GM12878 (cell line): ENCODE results near the gene SMARCD3. TPM values are rescaled to one million over a fixed set of nuclear protein-coding genes. Genes with fewer than 3 reads are reported as not detected.
A peak's percentile ranks its signal among the peaks of the same experiment; 100 is the strongest.

ENCODE experiments used
- ATAC-seq: fragments of 200-7000 bp; cut with Tn5 transposase; 3 replicates; pipeline ENCODE4 v1.9.1; 2020; ENCODE audit warnings: mild to moderate bottlenecking, moderate library complexity
- BruUV-seq: library from RNA; stranded (reverse); fragments of 400-500 nt; replicated peaks from 2 replicates; lab custom pipeline; 2021; lab: Mats Ljungman, UMichigan
- CTCF ChIA-PET: fragments of 300-600 bp; sonication (Branson Sonifier 250); formaldehyde crosslinking; extraction: SDS; loops from one replicate; lab custom pipeline; 2021; ENCODE audit warnings: inconsistent platforms; lab: Yijun Ruan, JAX
- POLR2A ChIA-PET: fragments of 350-600 bp; formaldehyde crosslinking; extraction: SDS; loops from one replicate; lab custom pipeline; 2021; ENCODE audit warnings: inconsistent platforms; lab: Charles Lee
- RAD21 ChIA-PET: fragments of 300-600 bp; sonication (Branson Sonifier 250); formaldehyde crosslinking; loops from one replicate; lab custom pipeline; 2023; ENCODE audit warnings: antibody characterized with exemption; ENCODE audit not compliant: unreplicated experiment; lab: Charles Lee
- SMC1A ChIA-PET: fragments of 300-600 bp; sonication (Branson Sonifier 250); formaldehyde crosslinking; loops from one replicate; lab custom pipeline; 2023; ENCODE audit not compliant: unreplicated experiment, uncharacterized antibody; lab: Charles Lee
- DNase-seq: peaks from one replicate; pipeline ENCODE4 v3.0.0-alpha.2; 2011; ENCODE audit warnings: low read depth, low spot score
- FAIRE-seq: peaks from 3 replicates; lab custom pipeline; 2011; peaks lifted over from hg19 to GRCh38; lab: Jason Lieb, UNC
- H2AFZ ChIP-seq: 2 replicates; pipeline ENCODE4 v1.6.0; 2011; ENCODE audit warnings: low read depth, low read length, control low read depth; ENCODE audit not compliant: control insufficient read depth
- H3K27ac ChIP-seq: 2 replicates; pipeline ENCODE4 v1.5.1; 2011; ENCODE audit warnings: control low read depth; ENCODE audit not compliant: control insufficient read depth, insufficient read depth
- H3K27me3 ChIP-seq, 2 experiments: replicated peaks in 1 of 2; 2 replicates each; pipeline versions ENCODE4 v1.6.0 to v1.6.1; 2011; ENCODE audit warnings: low read length in 1 of 2; ENCODE audit not compliant: control insufficient read depth in 2 of 2, insufficient read depth in 2 of 2
- H3K36me3 ChIP-seq, 2 experiments: 2 replicates each; pipeline ENCODE4 v1.5.1; 2011; ENCODE audit warnings: low read length in 1 of 2; ENCODE audit not compliant: control insufficient read depth in 2 of 2, insufficient read depth in 2 of 2
- H3K4me1 ChIP-seq: 2 replicates; pipeline ENCODE4 v1.6.1; 2011; ENCODE audit warnings: mild to moderate bottlenecking, low read length, moderate library complexity, mixed read lengths; ENCODE audit not compliant: control insufficient read depth, insufficient read depth
- H3K4me2 ChIP-seq: 2 replicates; pipeline ENCODE4 v1.6.0; 2011; ENCODE audit warnings: control low read depth; ENCODE audit not compliant: control insufficient read depth, insufficient read depth
- H3K4me3 ChIP-seq: fragments of 200-600 bp; sonication (generic); 2 replicates; pipeline ENCODE4 v1.5.1; 2016
- H3K79me2 ChIP-seq: 2 replicates; pipeline ENCODE4 v1.6.0; 2011; ENCODE audit warnings: low read length; ENCODE audit not compliant: control insufficient read depth, insufficient read depth
- H3K9ac ChIP-seq: 2 replicates; pipeline ENCODE4 v1.8.0; 2011; ENCODE audit warnings: low read length, control low read depth, mixed read lengths; ENCODE audit not compliant: control insufficient read depth, insufficient read depth
- H3K9me3 ChIP-seq: replicated peaks from 3 replicates; pipeline ENCODE4 v1.5.1; 2011; ENCODE audit warnings: mild to moderate bottlenecking, low read length; ENCODE audit not compliant: control insufficient read depth, insufficient read depth
- H4K20me1 ChIP-seq: 2 replicates; pipeline ENCODE4 v1.6.0; 2011; ENCODE audit not compliant: control insufficient read depth, insufficient read depth
- ASH2L ChIP-seq: fragments of 300-600, 200-600 bp; sonication (generic); IDR thresholded peaks from 2 replicates; pipeline ENCODE4 v1.6.1; 2017; ENCODE audit warnings: low read depth, mild to moderate bottlenecking, borderline replicate concordance
- BACH1 ChIP-seq: fragments of 450-650 bp; IDR thresholded peaks from 2 replicates; pipeline ENCODE4 v1.6.1; 2017; ENCODE audit warnings: mild to moderate bottlenecking, borderline replicate concordance
- CBFB ChIP-seq: IDR thresholded peaks from 2 replicates; pipeline ENCODE4 v1.6.1; 2016; ENCODE audit warnings: antibody characterized with exemption, low read depth
- GATAD2B ChIP-seq: fragments of 450-650 bp; conservative IDR thresholded peaks from 2 replicates; pipeline ENCODE4 v1.6.1; 2017; ENCODE audit warnings: low read depth, mild to moderate bottlenecking, moderate library complexity
- HDAC6 ChIP-seq: fragments of 200-600 bp; sonication (generic); IDR thresholded peaks from one replicate; pipeline ENCODE4 v1.8.0; 2017; ENCODE audit warnings: antibody characterized with exemption; ENCODE audit not compliant: unreplicated experiment
- IRF3 ChIP-seq: fragments of 450-650 bp; IDR thresholded peaks from 2 replicates; pipeline ENCODE4 v1.6.1; 2014; ENCODE audit warnings: mild to moderate bottlenecking
- JUNB ChIP-seq: IDR thresholded peaks from 2 replicates; pipeline ENCODE4 v1.6.1; 2016; ENCODE audit warnings: antibody characterized with exemption, mild to moderate bottlenecking
- JUND ChIP-seq: IDR thresholded peaks from 2 replicates; pipeline ENCODE4 v1.6.1; 2012; ENCODE audit warnings: low read depth, mild to moderate bottlenecking, low read length, improper control_type of control experiment, moderate library complexity
- MLLT1 ChIP-seq: fragments of 450-650 bp; IDR thresholded peaks from 2 replicates; pipeline ENCODE4 v1.6.1; 2016; ENCODE audit warnings: mild to moderate bottlenecking
- NFYB ChIP-seq: IDR thresholded peaks from 2 replicates; pipeline ENCODE4 v1.6.1; 2011; ENCODE audit warnings: low read depth, mild to moderate bottlenecking, low read length, improper control_type of control experiment, moderate library complexity; ENCODE audit not compliant: insufficient read depth
- NRF1 ChIP-seq: conservative IDR thresholded peaks from 2 replicates; pipeline ENCODE4 v1.6.1; 2011; ENCODE audit warnings: mild to moderate bottlenecking, low read depth, low read length, improper control_type of control experiment
- POU2F2 ChIP-seq: IDR thresholded peaks from 3 replicates; pipeline ENCODE4 v1.6.1; 2011; ENCODE audit warnings: low read depth, mild to moderate bottlenecking, low read length, borderline replicate concordance
- SIN3A ChIP-seq: IDR thresholded peaks from 2 replicates; pipeline ENCODE4 v1.6.1; 2012; ENCODE audit warnings: low read depth, low read length, improper control_type of control experiment
- ZNF217 ChIP-seq: fragments of 450-650 bp; IDR thresholded peaks from 2 replicates; pipeline ENCODE4 v1.6.1; 2017; ENCODE audit warnings: antibody characterized with exemption, mild to moderate bottlenecking
- ZNF24 ChIP-seq: fragments of 450-650 bp; IDR thresholded peaks from 2 replicates; pipeline ENCODE4 v1.6.1; 2017; ENCODE audit warnings: antibody characterized with exemption, mild to moderate bottlenecking
- ZNF622 ChIP-seq: fragments of 450-650 bp; IDR thresholded peaks from 2 replicates; pipeline ENCODE4 v1.6.1; 2017; ENCODE audit warnings: mild to moderate bottlenecking, inconsistent platforms
- WGBS: methylation state at CpG from one replicate; pipeline ENCODE4 v1.1.6; 2016; ENCODE audit warnings: low lambda C conversion rate; ENCODE audit not compliant: insufficient replicate concordance, insufficient coverage; ENCODE audit errors: missing lambda C conversion rate; 5-methylcytosine and 5-hydroxymethylcytosine counted together
- in situ Hi-C: fragments of 300-500 bp; cut with MboI; formaldehyde crosslinking; loops from 9 replicates; pipeline ENCODE4 v1.14.3; 2018; ENCODE audit warnings: mixed read lengths
- intact Hi-C: fragments of 100-400 bp; cut with micrococcal nuclease; formaldehyde crosslinking; loops from one replicate; pipeline ENCODE4 v1.14.2; 2022; ENCODE audit not compliant: unreplicated experiment
- polyA plus RNA-seq, 11 experiments: library from polyadenylated mRNA; depleted of rRNA in 4 of 11; unstranded in 6 of 11; stranded (reverse) in 5 of 11; fragments of >200 nt; fragmentation: Nextera tagmentation in 4 of 11; fragmentation: Illumina TruSeq in 1 of 11; extraction: Ambion mirVana in 4 of 11; extraction: Trizol in 1 of 11; gene quantifications; 1 replicate in 1 of 11; 2 replicates in 10 of 11; pipeline versions ENCODE4 v1.2.1 to v1.2.3, GENCODE V29; 2011 to 2016; ENCODE audit warnings: inconsistent platforms in 2 of 11, missing spikeins in 2 of 11, low read depth in 1 of 11
- total RNA-seq, 4 experiments: library from RNA; depleted of rRNA in 3 of 4; stranded (reverse); fragments of >200 nt in 3 of 4; fragmentation: Illumina TruSeq in 1 of 4; extraction: Trizol in 1 of 4; gene quantifications; 2 replicates each; pipeline versions ENCODE4 v1.2.1 to v1.2.3, GENCODE V29; 2013 to 2021
- TF ChIP-seq, protein P1 (sequence below): IDR thresholded peaks from 2 replicates; pipeline ENCODE4 v1.6.1; 2011; ENCODE audit warnings: borderline replicate concordance, low read depth, mild to moderate bottlenecking, moderate library complexity, low read length; ENCODE audit not compliant: insufficient read depth, poor library complexity, severe bottlenecking

SMARCD3 gene
- total and polyA plus RNA-seq, 10 of the 15 experiments (the other 5 are each of a cell fraction or from before 2014, with no cell fraction given) = 0.11 to 1.4 (median 0.16) TPM

GRCh38 chr7:151232917-151233701 lies 15.4 kb downstream of the SMARCD3 start (continued):
- TF ChIP-seq SIN3A (peak; percentile 64; the same call in 1 of the 2 replicates), JUND (no peak), HDAC6 (no peak), POU2F2 (0 out of 3 replicates have a peak, but pooled peaks have one; percentile 18), BACH1 (peak; percentile 34; the same call in 1 of the 2 replicates)

- H3K4me1 ChIP-seq = peaks cover 5% of the 10 kb centered on the region; the same call in 1 of the 2 replicates
- ChIA-PET SMC1A (interaction anchor here (3.9 kb wide), 1 partner anchor 11 kb away, joined by 20 read pairs; no protein-coding TSS in a partner anchor), POLR2A (interaction anchor here (1.0 kb wide), 2 partner anchors 12 to 13 kb away, joined by 3 to 5 read pairs; no protein-coding TSS in a partner anchor), CTCF (interaction anchor here (0.5 to 4.8 kb wide), 5 partner anchors 11 to 88 kb away, joined by 3 to 52 read pairs (median 4); no protein-coding TSS in a partner anchor), RAD21 (interaction anchor here (1.5 kb wide), 1 partner anchor 12 kb away, joined by 11 read pairs; no protein-coding TSS in a partner anchor)
- no peaks in the 10 kb centered on the region for H4K20me1 ChIP-seq
- no peaks in the 10 kb centered on the region for H3K9me3 ChIP-seq
- intact Hi-C loops = no loop called here
- H3K4me2 ChIP-seq = peak within 1 kb of the TSS; percentile 95
- BruUV-seq = no TSS peak
- peak within 1 kb of the TSS; percentile 98 for H3K9ac ChIP-seq
- H3K27me3 ChIP-seq = no peaks in the 10 kb centered on the region
- peak; percentile 97 for ATAC-seq
- H3K36me3 ChIP-seq = peaks cover 0 to 5% of the 10 kb centered on the region in 2 experiments; a peak in 3 of 4 replicates
- peak; percentile 60 for DNase-seq
- peak within 1 kb of the TSS; percentile 90 for H2AFZ ChIP-seq
- H3K27ac ChIP-seq = peak within 1 kb of the TSS; percentile 88
- peak; percentile 88 for FAIRE-seq
- peak within 1 kb of the TSS; percentile 86 for H3K4me3 ChIP-seq
- in situ Hi-C loops = no loop called here
- peaks cover 35% of the 10 kb centered on the region for H3K79me2 ChIP-seq
- WGBS = under 1% methylated on average over 55 of the region's 79 CpGs
- no peak for TF ChIP-seq ZNF622
- TF ChIP-seq, protein P1, sequence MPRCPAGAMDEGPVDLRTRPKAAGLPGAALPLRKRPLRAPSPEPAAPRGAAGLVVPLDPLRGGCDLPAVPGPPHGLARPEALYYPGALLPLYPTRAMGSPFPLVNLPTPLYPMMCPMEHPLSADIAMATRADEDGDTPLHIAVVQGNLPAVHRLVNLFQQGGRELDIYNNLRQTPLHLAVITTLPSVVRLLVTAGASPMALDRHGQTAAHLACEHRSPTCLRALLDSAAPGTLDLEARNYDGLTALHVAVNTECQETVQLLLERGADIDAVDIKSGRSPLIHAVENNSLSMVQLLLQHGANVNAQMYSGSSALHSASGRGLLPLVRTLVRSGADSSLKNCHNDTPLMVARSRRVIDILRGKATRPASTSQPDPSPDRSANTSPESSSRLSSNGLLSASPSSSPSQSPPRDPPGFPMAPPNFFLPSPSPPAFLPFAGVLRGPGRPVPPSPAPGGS = no peak
- no peak for TF ChIP-seq JUNB
- peak; percentile 62; the same call in 1 of the 2 replicates for TF ChIP-seq CBFB
- 0 out of 2 replicates have a peak, but pooled peaks have one; percentile 22 for TF ChIP-seq MLLT1
- TF ChIP-seq ASH2L = no peak
- no peak for TF ChIP-seq NRF1
- peak; percentile 33; the same call in 1 of the 2 replicates for TF ChIP-seq NFYB
- TF ChIP-seq ZNF24 = no peak
- TF ChIP-seq IRF3 = no peak
- no peak for TF ChIP-seq ZNF217
- TF ChIP-seq GATAD2B = peak; percentile 60; the same call in 1 of the 2 replicates
These were observed 16.2 kb downstream of the SMARCD3 start, which contains the start of gene CHPF2 for GRCh38 chr7:151232091-151232916. TSS of gene CHPF2 (plus strand) at chr7:151232483. CDS start at chr7:151234012, 1,529 bp downstream.
